GM12865 (cell line): Measurements from ENCODE around the gene PC.
"Not testable (repeated sequence)": the region's sequence is repeated elsewhere in the genome, so short reads cannot be mapped to it uniquely, and the experiment has no call there.

Experiments
- DNase-seq: peaks from one replicate; pipeline ENCODE4 v3.0.0; 2010; ENCODE audit warnings: low read depth
- H3K4me3 ChIP-seq: 2 replicates; pipeline ENCODE4 v1.5.1; 2011; ENCODE audit warnings: mild to moderate bottlenecking, low read depth, low read length, control low read depth
- CTCF ChIP-seq: IDR thresholded peaks from 2 replicates; pipeline ENCODE4 v1.5.1; 2011; ENCODE audit warnings: low read length, control low read depth, low read depth, inconsistent platforms; ENCODE audit not compliant: insufficient read depth; ENCODE audit errors: missing control alignments

PC gene

GRCh38 chr11:66958232-66958955 is at the start of gene PC:
TSS of gene PC (minus strand) at chr11:66958383. CDS start at chr11:66872159, 86,224 bp downstream.
- TF ChIP-seq CTCF: no peak
- DNase-seq: peak; percentile 99
- H3K4me3 ChIP-seq: peak within 1 kb of the TSS; percentile 51

GRCh38 chr11:67007126-67007525 is 48.9 kb upstream of the PC start:
- TF ChIP-seq CTCF: no peak
- DNase-seq: no peak
- H3K4me3 ChIP-seq: no peak overlapping the region

GRCh38 chr11:67006029-67006884 is 48.1 kb upstream of the PC start:
- DNase-seq: peak; percentile 62
- H3K4me3 ChIP-seq: no peak overlapping the region
- TF ChIP-seq CTCF: no peak

- not testable (repeated sequence) for H3K4me3 ChIP-seq, DNase-seq
These were observed 47.0 kb upstream of the PC start for GRCh38 chr11:67005200-67005599.

- TF ChIP-seq CTCF: no peak
- no peak overlapping the region for H3K4me3 ChIP-seq
- DNase-seq: no peak
These were observed 44.8 kb upstream of the PC start for GRCh38 chr11:67002921-67003411.

GRCh38 chr11:67002297-67002913 is 44.2 kb upstream of the PC start:
- DNase-seq: no peak
- no peak for TF ChIP-seq CTCF
- no peak overlapping the region for H3K4me3 ChIP-seq

- TF ChIP-seq CTCF: no peak
- no peak overlapping the region for H3K4me3 ChIP-seq
- no peak for DNase-seq
These were observed 43.1 kb upstream of the PC start for GRCh38 chr11:67001332-67001731.
